Activated naive CD4-positive, alpha-beta T cell treated with anti-CD3 and anti-CD28 coated beads, Interleukin-2, amount 50 U/mL, for 72 hours (primary cell): ENCODE results near the gene MDM2. TPM values are rescaled to one million over a fixed set of nuclear protein-coding genes. Genes with fewer than 3 reads are reported as not detected.

Source experiments
- ATAC-seq, 2 donors: fragments of 150-1000 bp; cut with Tn5 transposase; 2 replicates each; pipeline ENCODE4 v1.10.0; 2021; ENCODE audit warnings: mild to moderate bottlenecking in 2 of 2, moderate library complexity in 2 of 2
- DNase-seq, 2 donors: peaks; one replicate each; pipeline ENCODE4 v3.0.0; 2021 to 2022; ENCODE audit warnings: low spot score in 2 of 2
- H3K27ac Mint-ChIP-seq, 2 donors: one replicate each; pipeline ENCODE4 v1.8.0; 2022; ENCODE audit warnings: mild to moderate bottlenecking in 2 of 2, mixed read lengths in 2 of 2
- H3K36me3 Mint-ChIP-seq, 2 donors: one replicate each; pipeline ENCODE4 v1.8.0; 2022; ENCODE audit warnings: mixed read lengths in 2 of 2
- H3K9me3 Mint-ChIP-seq, 2 donors: one replicate each; pipeline ENCODE4 v1.8.0; 2022; ENCODE audit warnings: mixed read lengths in 2 of 2
- total RNA-seq, 2 donors: library from RNA; stranded (reverse); gene quantifications; one replicate each; pipeline ENCODE4 v1.2.3, GENCODE V29; 2022

Gene MDM2
- total RNA-seq, 2 donors from 2014 or later, result 141 to 393 TPM

GRCh38 chr12:68870011-68870410 lies 62.0 kb downstream of the MDM2 start:
- H3K9me3 Mint-ChIP-seq, result no peaks in the 10 kb centered on the region
- no peak overlapping the region for H3K27ac Mint-ChIP-seq
- ATAC-seq, result no peak
- peaks cover 0 to 24% of the 10 kb centered on the region in 2 donors for H3K36me3 Mint-ChIP-seq
- DNase-seq, result no peak

GRCh38 chr12:68870443-68870842 lies 62.5 kb downstream of the MDM2 start:
- DNase-seq (no peak), ATAC-seq (no peak)
- Mint-ChIP-seq H3K27ac (no peak overlapping the region), H3K36me3 (peaks cover 0 to 25% of the 10 kb centered on the region in 2 donors), H3K9me3 (no peaks in the 10 kb centered on the region)

- H3K9me3 Mint-ChIP-seq, result no peaks in the 10 kb centered on the region
- peaks cover 0 to 25% of the 10 kb centered on the region in 2 donors for H3K36me3 Mint-ChIP-seq
- ATAC-seq (no peak), DNase-seq (no peak)
- H3K27ac Mint-ChIP-seq, result no peak overlapping the region
Measured at GRCh38 chr12:68871396-68871795, 63.4 kb downstream of the MDM2 start.

GRCh38 chr12:68871921-68872320 lies 63.9 kb downstream of the MDM2 start:
- DNase-seq (no peak), ATAC-seq (peak in 1 of 2 donors; percentile 53)
- Mint-ChIP-seq H3K27ac (no peak overlapping the region), H3K36me3 (peaks cover 0 to 21% of the 10 kb centered on the region in 2 donors), H3K9me3 (no peaks in the 10 kb centered on the region)

GRCh38 chr12:68873316-68873715 lies 65.3 kb downstream of the MDM2 start:
- no peak for DNase-seq
- peaks cover 0 to 21% of the 10 kb centered on the region in 2 donors for H3K36me3 Mint-ChIP-seq
- no peak overlapping the region for H3K27ac Mint-ChIP-seq
- no peaks in the 10 kb centered on the region for H3K9me3 Mint-ChIP-seq
- ATAC-seq, result no peak

GRCh38 chr12:68876461-68876860 lies 68.5 kb downstream of the MDM2 start:
- ATAC-seq (no peak), DNase-seq (no peak)
- Mint-ChIP-seq H3K9me3 (no peaks in the 10 kb centered on the region), H3K27ac (peak overlapping the region in 1 of 2 donors; percentile 26), H3K36me3 (peaks cover 0 to 25% of the 10 kb centered on the region in 2 donors)

GRCh38 chr12:68877583-68877982 lies 69.6 kb downstream of the MDM2 start:
- peaks cover 0 to 28% of the 10 kb centered on the region in 2 donors for H3K36me3 Mint-ChIP-seq
- DNase-seq, result no peak
- H3K27ac Mint-ChIP-seq, result no peak overlapping the region
- ATAC-seq, result no peak
- no peaks in the 10 kb centered on the region for H3K9me3 Mint-ChIP-seq

GRCh38 chr12:68878283-68878682 lies 70.3 kb downstream of the MDM2 start:
- ATAC-seq (no peak), DNase-seq (no peak)
- Mint-ChIP-seq H3K36me3 (peaks cover 0 to 35% of the 10 kb centered on the region in 2 donors), H3K9me3 (no peaks in the 10 kb centered on the region), H3K27ac (no peak overlapping the region)

GRCh38 chr12:68878846-68879245 lies 70.9 kb downstream of the MDM2 start:
- Mint-ChIP-seq H3K9me3 (no peaks in the 10 kb centered on the region), H3K27ac (no peak overlapping the region), H3K36me3 (peaks cover 0 to 35% of the 10 kb centered on the region in 2 donors)
- no peak for ATAC-seq
- DNase-seq, result no peak

- no peaks in the 10 kb centered on the region for H3K9me3 Mint-ChIP-seq
Measured at GRCh38 chr12:68880660-68881325, 72.8 kb downstream of the MDM2 start.

GRCh38 chr12:68882251-68882964 lies 74.4 kb downstream of the MDM2 start:
- ATAC-seq, result no peak
- Mint-ChIP-seq H3K9me3 (no peaks in the 10 kb centered on the region), H3K27ac (no peak overlapping the region), H3K36me3 (peaks cover 0 to 47% of the 10 kb centered on the region in 2 donors)
- DNase-seq, result no peak

More at GRCh38 chr12:68880660-68881325, 72.8 kb downstream of the MDM2 start:
- no peak for DNase-seq
- ATAC-seq, result no peak
- Mint-ChIP-seq H3K27ac (no peak overlapping the region), H3K36me3 (peaks cover 0 to 45% of the 10 kb centered on the region in 2 donors)

- no peaks in the 10 kb centered on the region for H3K9me3 Mint-ChIP-seq
- ATAC-seq (no peak), DNase-seq (no peak)
- peaks cover 0 to 47% of the 10 kb centered on the region in 2 donors for H3K36me3 Mint-ChIP-seq
- no peak overlapping the region for H3K27ac Mint-ChIP-seq
Measured at GRCh38 chr12:68883151-68883550, 75.2 kb downstream of the MDM2 start.

GRCh38 chr12:68884251-68884650 lies 76.3 kb downstream of the MDM2 start:
- no peak for DNase-seq
- no peaks in the 10 kb centered on the region for H3K9me3 Mint-ChIP-seq
- H3K27ac Mint-ChIP-seq, result no peak overlapping the region
- peaks cover 0 to 39% of the 10 kb centered on the region in 2 donors for H3K36me3 Mint-ChIP-seq
- no peak for ATAC-seq

- no peak overlapping the region for H3K27ac Mint-ChIP-seq
- no peaks in the 10 kb centered on the region for H3K9me3 Mint-ChIP-seq
- DNase-seq (no peak), ATAC-seq (no peak)
- H3K36me3 Mint-ChIP-seq, result peaks cover 0 to 39% of the 10 kb centered on the region in 2 donors
Measured at GRCh38 chr12:68885381-68885780, 77.4 kb downstream of the MDM2 start.

GRCh38 chr12:68886636-68887572 lies 78.9 kb downstream of the MDM2 start:
- Mint-ChIP-seq H3K9me3 (no peaks in the 10 kb centered on the region), H3K36me3 (peaks cover 6 to 34% of the 10 kb centered on the region in 2 donors), H3K27ac (no peak overlapping the region)
- ATAC-seq, result no peak
- DNase-seq, result no peak

- DNase-seq (no peak), ATAC-seq (no peak)
- H3K36me3 Mint-ChIP-seq, result peaks cover 6 to 32% of the 10 kb centered on the region in 2 donors
- no peaks in the 10 kb centered on the region for H3K9me3 Mint-ChIP-seq
- no peak overlapping the region for H3K27ac Mint-ChIP-seq
Measured at GRCh38 chr12:68887641-68888040, 79.7 kb downstream of the MDM2 start.

GRCh38 chr12:68888243-68888642 lies 80.3 kb downstream of the MDM2 start:
- H3K9me3 Mint-ChIP-seq, result no peaks in the 10 kb centered on the region
- H3K36me3 Mint-ChIP-seq, result peaks cover 6 to 26% of the 10 kb centered on the region in 2 donors
- H3K27ac Mint-ChIP-seq, result no peak overlapping the region
- no peak for DNase-seq
- ATAC-seq, result peak; percentile 67 to 82
